H1 (cell line): ENCODE results near the gene COL4A1. TPM values are rescaled to one million over a fixed set of nuclear protein-coding genes. Genes with fewer than 3 reads are reported as not detected.

Source experiments
- CTCF ChIA-PET: fragments of 300-600 bp; sonication (Branson Sonifier 250); formaldehyde crosslinking; loops from one replicate; lab custom pipeline; 2021; ENCODE audit not compliant: partially characterized antibody; lab: Charles Lee
- POLR2A ChIA-PET: fragments of 300-600 bp; sonication (Branson Sonifier 250); formaldehyde crosslinking; loops from one replicate; lab custom pipeline; 2021; ENCODE audit warnings: inconsistent platforms; ENCODE audit not compliant: partially characterized antibody; lab: Charles Lee
- DNase-seq, 2 experiments: peaks; one replicate each; pipeline versions ENCODE4 v3.0.0 to v3.0.0-alpha.2; 2010 to 2022; ENCODE audit warnings: low spot score in 2 of 2, low read depth in 1 of 2, mixed read lengths in 1 of 2
- FAIRE-seq: peaks from 2 replicates; lab custom pipeline; 2011; peaks lifted over from hg19 to GRCh38; lab: Jason Lieb, UNC
- H2AFZ ChIP-seq: 2 replicates; pipeline ENCODE4 v1.8.1; 2012; ENCODE audit warnings: low read length, inconsistent platforms
- H2AK5ac ChIP-seq: 2 replicates; pipeline ENCODE4 v1.6.1; 2013; ENCODE audit warnings: low read depth, low read length
- H2BK120ac ChIP-seq: replicated peaks from 2 replicates; pipeline ENCODE3; 2013; ENCODE audit warnings: low read depth, low read length, inconsistent platforms
- H2BK12ac ChIP-seq: 2 replicates; pipeline ENCODE4 v1.6.1; 2013; ENCODE audit warnings: low read depth, low read length
- H2BK15ac ChIP-seq: 2 replicates; pipeline ENCODE4 v1.6.1; 2013; ENCODE audit warnings: low read length
- H2BK20ac ChIP-seq: 2 replicates; pipeline ENCODE4 v1.6.1; 2013; ENCODE audit warnings: low read length
- H2BK5ac ChIP-seq: 2 replicates; pipeline ENCODE4 v1.6.1; 2013; ENCODE audit warnings: low read depth, low read length
- H3K14ac ChIP-seq: 2 replicates; pipeline ENCODE4 v1.6.1; 2013; ENCODE audit warnings: inconsistent platforms; ENCODE audit not compliant: insufficient read length
- H3K18ac ChIP-seq: 2 replicates; pipeline ENCODE4 v1.6.1; 2013; ENCODE audit warnings: low read length; ENCODE audit errors: extremely low read depth
- H3K23ac ChIP-seq: 2 replicates; pipeline ENCODE4 v1.6.1; 2013; ENCODE audit warnings: inconsistent platforms; ENCODE audit not compliant: insufficient read length
- H3K23me2 ChIP-seq: 2 replicates; pipeline ENCODE4 v1.6.1; 2013; ENCODE audit warnings: low read depth, low read length
- H3K27ac ChIP-seq: 2 replicates; pipeline ENCODE4 v1.6.1; 2011; ENCODE audit warnings: low read depth, low read length, inconsistent platforms
- H3K27me3 ChIP-seq, 4 experiments: replicated peaks in 1 of 4; 1 replicate in 1 of 4; 2 replicates in 3 of 4; pipeline versions ENCODE4 v1.6.1 to v1.8.1; 2011 to 2013; ENCODE audit warnings: low read length in 3 of 4, mild to moderate bottlenecking in 3 of 4, inconsistent platforms in 2 of 4, mixed read lengths in 2 of 4, moderate library complexity in 1 of 4; ENCODE audit not compliant: control insufficient read depth in 3 of 4, insufficient read depth in 3 of 4; ENCODE audit errors: extremely low read depth in 1 of 4
- H3K36me3 ChIP-seq, 4 experiments: 2 replicates each; pipeline versions ENCODE4 v1.6.1 to v1.8.1; 2011 to 2013; ENCODE audit warnings: mild to moderate bottlenecking in 4 of 4, low read length in 3 of 4, moderate library complexity in 2 of 4, control low read depth in 1 of 4, inconsistent platforms in 1 of 4; ENCODE audit not compliant: insufficient read depth in 4 of 4, control insufficient read depth in 2 of 4
- H3K4ac ChIP-seq: replicated peaks from 2 replicates; pipeline ENCODE3; 2013; ENCODE audit warnings: low read length, low read depth, mixed read lengths, inconsistent platforms; ENCODE audit not compliant: insufficient read length
- H3K4me1 ChIP-seq, 4 experiments: replicated peaks in 1 of 4; 1 replicate in 1 of 4; 2 replicates in 3 of 4; pipeline versions ENCODE4 v1.6.1 to v1.8.1; 2011 to 2013; ENCODE audit warnings: low read length in 3 of 4, inconsistent platforms in 2 of 4, mixed read lengths in 1 of 4; ENCODE audit not compliant: insufficient read depth in 4 of 4, control insufficient read depth in 3 of 4
- H3K4me2 ChIP-seq, 2 experiments: 2 replicates each; pipeline versions ENCODE4 v1.6.1 to v1.8.1; 2011 to 2013; ENCODE audit warnings: low read depth in 2 of 2, low read length in 2 of 2, control low read depth in 1 of 2, inconsistent platforms in 1 of 2, mild to moderate bottlenecking in 1 of 2; ENCODE audit not compliant: insufficient read depth in 1 of 2
- H3K4me3 ChIP-seq, 4 experiments: fragments of 200-600, 300-600 bp in 1 of 4; sonication (generic), shearing (Covaris generic), sonication (Bioruptor Twin) in 1 of 4; 2 replicates each; pipeline versions ENCODE4 v1.5.1 to v1.8.1; 2011 to 2016; ENCODE audit warnings: low read length in 4 of 4, low read depth in 3 of 4, control low read depth in 2 of 4, inconsistent platforms in 2 of 4, mild to moderate bottlenecking in 2 of 4, mixed read lengths in 1 of 4, moderate library complexity in 1 of 4; ENCODE audit not compliant: insufficient read depth in 2 of 4; ENCODE audit errors: extremely low read depth in 1 of 4
- H3K56ac ChIP-seq: replicated peaks from 2 replicates; pipeline ENCODE3; 2013; ENCODE audit warnings: low read depth, mild to moderate bottlenecking, mixed read lengths, low read length, inconsistent platforms; ENCODE audit not compliant: insufficient read length
- H3K79me1 ChIP-seq: 2 replicates; pipeline ENCODE4 v1.6.1; 2013; ENCODE audit warnings: low read depth, low read length, control low read depth
- H3K79me2 ChIP-seq, 2 experiments: 2 replicates each; pipeline versions ENCODE4 v1.6.1 to v1.8.1; 2012 to 2013; ENCODE audit warnings: low read length in 2 of 2, mild to moderate bottlenecking in 2 of 2, inconsistent platforms in 1 of 2; ENCODE audit not compliant: insufficient read depth in 2 of 2, control insufficient read depth in 1 of 2
- H3K9ac ChIP-seq, 4 experiments: replicated peaks in 1 of 4; 1 replicate in 1 of 4; 2 replicates in 3 of 4; pipeline versions ENCODE4 v1.6.1 to v1.8.1; 2011 to 2013; ENCODE audit warnings: low read depth in 3 of 4, low read length in 3 of 4, control low read depth in 2 of 4, mild to moderate bottlenecking in 2 of 4, moderate library complexity in 2 of 4, inconsistent platforms in 1 of 4; ENCODE audit errors: extremely low read depth in 1 of 4
- H3K9me3 ChIP-seq, 2 experiments: 2 replicates each; pipeline versions ENCODE4 v1.6.1 to v1.8.1; 2012 to 2013; ENCODE audit warnings: mild to moderate bottlenecking in 2 of 2, moderate library complexity in 2 of 2, control low read depth in 1 of 2, inconsistent platforms in 1 of 2, low read depth in 1 of 2, low read length in 1 of 2, mixed read lengths in 1 of 2; ENCODE audit not compliant: insufficient read depth in 2 of 2
- H4K20me1 ChIP-seq, 2 experiments: replicated peaks in 1 of 2; 2 replicates each; pipeline versions ENCODE3 to v1.8.1; 2011 to 2013; ENCODE audit warnings: inconsistent platforms in 2 of 2, low read length in 2 of 2, mild to moderate bottlenecking in 1 of 2; ENCODE audit not compliant: insufficient read depth in 2 of 2, control insufficient read depth in 1 of 2
- H4K5ac ChIP-seq: 2 replicates; pipeline ENCODE4 v1.6.1; 2013; ENCODE audit warnings: low read length, low read depth, mixed read lengths, inconsistent platforms; ENCODE audit not compliant: insufficient read length
- H4K8ac ChIP-seq: 2 replicates; pipeline ENCODE4 v1.8.0; 2013; ENCODE audit warnings: mild to moderate bottlenecking, moderate library complexity, low read length, inconsistent platforms; ENCODE audit not compliant: insufficient read depth; ENCODE audit errors: extremely low read depth
- H4K91ac ChIP-seq: replicated peaks from 2 replicates; pipeline ENCODE3; 2013; ENCODE audit warnings: low read length, mixed read lengths, inconsistent platforms; ENCODE audit not compliant: insufficient read length
- BCL11A ChIP-seq, 2 experiments: IDR thresholded peaks; one replicate each; pipeline ENCODE4 v1.6.1; 2011; ENCODE audit warnings: low read depth in 2 of 2, low read length in 2 of 2, mild to moderate bottlenecking in 2 of 2
- CBX5 ChIP-seq: fragments of 300-800, 300-1000 bp; sonication (generic); IDR thresholded peaks from 2 replicates; pipeline ENCODE4 v1.7.1; 2016; ENCODE audit warnings: antibody characterized with exemption, low read length, low read depth
- KDM4A ChIP-seq: IDR thresholded peaks from one replicate; pipeline ENCODE4 v1.7.1; 2012; ENCODE audit warnings: low read depth, mild to moderate bottlenecking, moderate library complexity, low read length, inconsistent platforms; ENCODE audit not compliant: severe bottlenecking
- SP1 ChIP-seq: IDR thresholded peaks from 2 replicates; pipeline ENCODE4 v1.6.1; 2011; ENCODE audit warnings: low read depth, low read length
- TBP ChIP-seq: IDR thresholded peaks from 2 replicates; pipeline ENCODE4 v1.6.1; 2011; ENCODE audit warnings: low read depth, low read length, improper control_type of control experiment
- TEAD4 ChIP-seq: IDR thresholded peaks from 2 replicates; pipeline ENCODE4 v1.6.1; 2012; ENCODE audit warnings: low read depth, low read length, inconsistent platforms, mixed read lengths
- WGBS, 2 experiments: shearing (Covaris generic) in 1 of 2; methylation state at CpG; one replicate each; pipeline versions ENCODE4 v1.1.6 to v1.1.7; 2013 to 2015; ENCODE audit warnings: low lambda C conversion rate in 2 of 2, mixed read lengths in 2 of 2, inconsistent platforms in 1 of 2, low coverage in 1 of 2, missing lambda C conversion rate in 1 of 2; ENCODE audit not compliant: insufficient replicate concordance in 2 of 2, insufficient coverage in 1 of 2, insufficient read length in 1 of 2; ENCODE audit errors: extremely low coverage in 1 of 2, missing lambda C conversion rate in 1 of 2; 5-methylcytosine and 5-hydroxymethylcytosine counted together
- polyA plus RNA-seq, 7 experiments: library from polyadenylated mRNA; depleted of rRNA in 3 of 7; stranded (reverse) in 5 of 7; unstranded in 2 of 7; fragments of >200 nt in 5 of 7; fragments of 200-250 nt in 2 of 7; gene quantifications; 1 replicate in 5 of 7; 2 replicates in 1 of 7; 4 replicates in 1 of 7; pipeline versions ENCODE4 v1.2.1 to v1.2.3, GENCODE V29; 2011 to 2013; ENCODE audit warnings: missing spikeins in 2 of 7, mixed read lengths in 2 of 7
- total RNA-seq: library from RNA; stranded (reverse); fragmentation: NEBNext Ultra II Directional; extraction: Animal tissue kit (Norgen Biotek cat#: 25700); gene quantifications from 2 replicates; pipeline ENCODE4 v1.2.1, GENCODE V29; 2021

Gene COL4A1
- total and polyA plus RNA-seq, 2 of the 8 experiments (the other 6 are each of a cell fraction or from before 2014, with no cell fraction given), result 30.7 to 82.0 TPM

GRCh38 chr13:110213461-110214074 lies 93.4 kb downstream of the COL4A1 start:
- no peak overlapping the region for H2BK120ac ChIP-seq
- H3K18ac ChIP-seq, result peak overlapping the region; percentile 48; the same call in 1 of the 2 replicates
- H3K9me3 ChIP-seq, result no peaks in the 10 kb centered on the region
- H3K23me2 ChIP-seq, result no peaks in the 10 kb centered on the region
- no peak overlapping the region for H3K9ac ChIP-seq
- no peak for FAIRE-seq
- H2AK5ac ChIP-seq, result peak overlapping the region; percentile 98; the same call in 1 of the 2 replicates
- no peaks in the 10 kb centered on the region; a peak in 1 of 4 replicates for H3K79me2 ChIP-seq
- H3K4me2 ChIP-seq, result peak overlapping the region in 1 of 2 experiments; percentile 1; a peak in 1 of 4 replicates
- 0 out of 2 replicates have a peak, but pooled peaks cover 2% of the 10 kb centered on the region for H3K79me1 ChIP-seq
- H3K14ac ChIP-seq, result no peak overlapping the region
- no peaks in the 10 kb centered on the region for H3K27me3 ChIP-seq
- H3K4me3 ChIP-seq, result no peak overlapping the region
- H4K20me1 ChIP-seq, result peaks cover 1 to 2% of the 10 kb centered on the region in 2 experiments
- POLR2A ChIA-PET, result no interaction called here
- TF ChIP-seq TBP (no peak), TEAD4 (0 out of 2 replicates have a peak, but pooled peaks have one; percentile 38), KDM4A (no peak), CBX5 (no peak), SP1 (peak; percentile 17; the same call in 1 of the 2 replicates), BCL11A (IDR thresholded peaks at IDR 0.05; ENCODE audit: low read depth in 2 of 2, low read length in 2 of 2) (no peak)
- TF ChIP-seq, all 59 proteins: peak for 2
- H3K56ac ChIP-seq, result no peak overlapping the region
- no peak overlapping the region for H3K27ac ChIP-seq
- H2BK12ac ChIP-seq, result peak overlapping the region; percentile 44; the same call in 1 of the 2 replicates
- DNase-seq, result peak in 1 of 2 experiments; percentile 23
- H3K4ac ChIP-seq, result no peak overlapping the region
- H4K91ac ChIP-seq, result no peak overlapping the region
- CTCF ChIA-PET, result interaction anchor here (1.0 kb wide), 1 partner anchor 37 kb away, joined by 4 read pairs; no protein-coding TSS in a partner anchor
- no peak overlapping the region; the same call in 1 of the 2 replicates for H2BK15ac ChIP-seq
- no peak overlapping the region for H2BK20ac ChIP-seq
- no peak overlapping the region for H4K8ac ChIP-seq
- peaks cover 0 to 3% (median 1%) of the 10 kb centered on the region in 4 experiments; a peak in 2 of 8 replicates for H3K36me3 ChIP-seq
- 0 out of 2 replicates have a peak overlapping the region, but pooled peaks have one; percentile 78 for H2BK5ac ChIP-seq
- peaks cover 0 to 2% (median under 1%) of the 10 kb centered on the region in 4 experiments; a peak in 1 of 7 replicates for H3K4me1 ChIP-seq
- H2AFZ ChIP-seq, result no peak overlapping the region
- no peak overlapping the region for H3K23ac ChIP-seq
- 89% methylated on average over 13 of the region's 13 CpGs; no CpG with 5 or more reads in 1 of the 2 experiments for WGBS, 2 experiments
- no peak overlapping the region for H4K5ac ChIP-seq
